GM12878 (cell line): ENCODE measurements around the gene HERPUD1. TPM values are rescaled to one million over a fixed set of nuclear protein-coding genes. Genes with fewer than 3 reads are reported as not detected.
A peak's percentile ranks its signal among the peaks of the same experiment; 100 is the strongest.

Experiments
- ATF7 ChIP-seq: fragments of 450-650 bp; IDR thresholded peaks from 2 replicates; pipeline ENCODE4 v1.6.1; 2016; ENCODE audit warnings: low read depth, mild to moderate bottlenecking
- ETV6 ChIP-seq, 2 experiments: fragments of 450-650 bp in 1 of 2; IDR thresholded peaks in 1 of 2; conservative IDR thresholded peaks in 1 of 2; 2 replicates each; pipeline ENCODE4 v1.6.1; 2014; ENCODE audit warnings: antibody characterized with exemption in 1 of 2, borderline replicate concordance in 1 of 2, low read depth in 1 of 2, mild to moderate bottlenecking in 1 of 2, moderate library complexity in 1 of 2
- HDAC6 ChIP-seq: fragments of 200-600 bp; sonication (generic); IDR thresholded peaks from one replicate; pipeline ENCODE4 v1.8.0; 2017; ENCODE audit warnings: antibody characterized with exemption; ENCODE audit not compliant: unreplicated experiment
- RCOR1 ChIP-seq: conservative IDR thresholded peaks from 2 replicates; pipeline ENCODE4 v1.6.1; 2012; ENCODE audit warnings: low read depth, low read length, improper control_type of control experiment
- SMC3 ChIP-seq: IDR thresholded peaks from 2 replicates; pipeline ENCODE4 v1.6.1; 2011; ENCODE audit warnings: low read length, improper control_type of control experiment, borderline replicate concordance
- polyA plus RNA-seq, 11 experiments: library from polyadenylated mRNA; depleted of rRNA in 4 of 11; unstranded in 6 of 11; stranded (reverse) in 5 of 11; fragments of >200 nt; fragmentation: Nextera tagmentation in 4 of 11; fragmentation: Illumina TruSeq in 1 of 11; extraction: Ambion mirVana in 4 of 11; extraction: Trizol in 1 of 11; gene quantifications; 1 replicate in 1 of 11; 2 replicates in 10 of 11; pipeline versions ENCODE4 v1.2.1 to v1.2.3, GENCODE V29; 2011 to 2016; ENCODE audit warnings: inconsistent platforms in 2 of 11, missing spikeins in 2 of 11, low read depth in 1 of 11
- total RNA-seq, 4 experiments: library from RNA; depleted of rRNA in 3 of 4; stranded (reverse); fragments of >200 nt in 3 of 4; fragmentation: Illumina TruSeq in 1 of 4; extraction: Trizol in 1 of 4; gene quantifications; 2 replicates each; pipeline versions ENCODE4 v1.2.1 to v1.2.3, GENCODE V29; 2013 to 2021
- TF ChIP-seq, protein P1 (sequence below): fragments of 450-650 bp; IDR thresholded peaks from 2 replicates; pipeline ENCODE4 v1.6.1; 2017; ENCODE audit warnings: borderline replicate concordance
- TF ChIP-seq, protein P2 (sequence below): fragments of 450-650 bp; IDR thresholded peaks from 2 replicates; pipeline ENCODE4 v1.6.1; 2018; ENCODE audit warnings: borderline replicate concordance, mild to moderate bottlenecking; ENCODE audit not compliant: partially characterized antibody

The HERPUD1 gene
- total and polyA plus RNA-seq, 10 of the 15 experiments (the other 5 are each of a cell fraction or from before 2014, with no cell fraction given) = 32.6 to 212 (median 122) TPM

DNA sequence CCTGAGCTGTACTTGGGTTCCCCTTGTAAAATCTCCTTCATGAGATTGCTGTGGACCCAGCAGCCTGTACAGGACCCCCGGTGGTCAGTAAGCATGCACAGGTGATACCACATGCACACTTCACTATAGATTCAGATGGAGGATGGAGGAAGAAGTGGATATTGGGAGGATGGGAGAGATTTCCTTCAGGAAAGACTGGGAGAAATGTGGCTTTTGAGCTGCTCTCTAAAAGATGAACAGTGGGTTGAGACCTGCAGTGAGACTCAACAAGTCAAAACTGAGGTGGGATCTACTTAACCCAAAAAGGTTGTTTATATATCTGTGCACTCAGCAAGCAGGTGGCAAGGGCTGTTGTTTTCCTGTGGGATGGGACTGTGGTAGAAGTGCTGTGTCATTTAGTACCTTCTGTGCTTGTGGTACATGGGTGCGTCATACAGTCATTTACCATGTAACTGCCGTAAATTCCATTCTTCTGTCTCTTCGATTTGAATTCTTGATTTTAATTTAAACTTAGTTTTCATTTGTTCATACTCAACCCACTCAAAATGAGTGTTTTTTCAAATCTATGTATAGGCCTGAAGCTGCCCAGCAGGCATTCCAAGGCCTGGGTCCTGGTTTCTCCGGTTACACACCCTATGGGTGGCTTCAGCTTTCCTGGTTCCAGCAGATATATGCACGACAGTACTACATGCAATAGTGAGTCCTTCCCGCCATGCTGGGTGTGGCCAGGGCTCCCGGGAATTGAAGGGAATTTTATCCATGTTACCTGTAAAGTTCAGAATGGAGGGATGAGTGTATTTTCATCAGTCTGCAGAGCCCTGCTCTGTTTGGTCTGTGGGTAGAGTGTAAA is 6.9 kb downstream of the HERPUD1 start (continued):
- TF ChIP-seq, protein P1, sequence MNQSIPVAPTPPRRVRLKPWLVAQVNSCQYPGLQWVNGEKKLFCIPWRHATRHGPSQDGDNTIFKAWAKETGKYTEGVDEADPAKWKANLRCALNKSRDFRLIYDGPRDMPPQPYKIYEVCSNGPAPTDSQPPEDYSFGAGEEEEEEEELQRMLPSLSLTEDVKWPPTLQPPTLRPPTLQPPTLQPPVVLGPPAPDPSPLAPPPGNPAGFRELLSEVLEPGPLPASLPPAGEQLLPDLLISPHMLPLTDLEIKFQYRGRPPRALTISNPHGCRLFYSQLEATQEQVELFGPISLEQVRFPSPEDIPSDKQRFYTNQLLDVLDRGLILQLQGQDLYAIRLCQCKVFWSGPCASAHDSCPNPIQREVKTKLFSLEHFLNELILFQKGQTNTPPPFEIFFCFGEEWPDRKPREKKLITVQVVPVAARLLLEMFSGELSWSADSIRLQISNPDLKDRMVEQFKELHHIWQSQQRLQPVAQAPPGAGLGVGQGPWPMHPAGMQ = no peak
- TF ChIP-seq SMC3 (no peak), HDAC6 (no peak), ETV6 (conservative IDR thresholded peaks at IDR 0.05 in 1 of 2, IDR thresholded peaks at IDR 0.05 in 1 of 2; ENCODE audit: borderline replicate concordance in 1 of 2, low read depth in 1 of 2) (no peak), RCOR1 (no peak), ATF7 (0 out of 2 replicates have a peak, but pooled peaks have one; percentile 31)
- TF ChIP-seq, protein P2, sequence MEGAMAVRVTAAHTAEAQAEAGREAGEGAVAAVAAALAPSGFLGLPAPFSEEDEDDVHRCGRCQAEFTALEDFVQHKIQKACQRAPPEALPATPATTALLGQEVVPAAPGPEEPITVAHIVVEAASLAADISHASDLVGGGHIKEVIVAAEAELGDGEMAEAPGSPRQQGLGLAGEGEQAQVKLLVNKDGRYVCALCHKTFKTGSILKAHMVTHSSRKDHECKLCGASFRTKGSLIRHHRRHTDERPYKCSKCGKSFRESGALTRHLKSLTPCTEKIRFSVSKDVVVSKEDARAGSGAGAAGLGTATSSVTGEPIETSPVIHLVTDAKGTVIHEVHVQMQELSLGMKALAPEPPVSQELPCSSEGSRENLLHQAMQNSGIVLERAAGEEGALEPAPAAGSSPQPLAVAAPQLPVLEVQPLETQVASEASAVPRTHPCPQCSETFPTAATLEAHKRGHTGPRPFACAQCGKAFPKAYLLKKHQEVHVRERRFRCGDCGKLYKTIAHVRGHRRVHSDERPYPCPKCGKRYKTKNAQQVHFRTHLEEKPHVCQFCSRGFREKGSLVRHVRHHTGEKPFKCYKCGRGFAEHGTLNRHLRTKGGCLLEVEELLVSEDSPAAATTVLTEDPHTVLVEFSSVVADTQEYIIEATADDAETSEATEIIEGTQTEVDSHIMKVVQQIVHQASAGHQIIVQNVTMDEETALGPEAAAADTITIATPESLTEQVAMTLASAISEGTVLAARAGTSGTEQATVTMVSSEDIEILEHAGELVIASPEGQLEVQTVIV = no peak
